NCI-H510A treated with DMSO at 0.1 percent for 48 hours (cell line): ENCODE measurements around the gene GFM1.

Experiments used
- DNase-seq: peaks from one replicate; lab custom pipeline; 2025; lab: John Stamatoyannopoulos, UW

Gene GFM1

GRCh38 chr3:158727206-158728060 lies 83.1 kb downstream of the GFM1 start:
- peak; percentile 62 for DNase-seq

GRCh38 chr3:158728061-158728377 lies 83.7 kb downstream of the GFM1 start:
- no peak for DNase-seq

- no peak for DNase-seq
These were observed 84.5 kb downstream of the GFM1 start for GRCh38 chr3:158728851-158729250.

GRCh38 chr3:158731486-158731885 lies 87.2 kb downstream of the GFM1 start:
- no peak for DNase-seq

- DNase-seq = peak; percentile 18
These were observed 87.9 kb downstream of the GFM1 start, which contains the start of gene RARRES1 for GRCh38 chr3:158731938-158732855. TSS of gene RARRES1 (minus strand) at chr3:158732457. CDS start at chr3:158732415, 42 bp downstream.

GRCh38 chr3:158732856-158733200 lies 88.5 kb downstream of the GFM1 start:
- DNase-seq = no peak

- DNase-seq = no peak
These were observed 89.3 kb downstream of the GFM1 start for GRCh38 chr3:158733656-158734055.

GRCh38 chr3:158735296-158736033 lies 91.1 kb downstream of the GFM1 start:
- DNase-seq = no peak

GRCh38 chr3:158737410-158737809 lies 93.1 kb downstream of the GFM1 start:
- no peak for DNase-seq

GRCh38 chr3:158737976-158738615 lies 93.8 kb downstream of the GFM1 start:
- no peak for DNase-seq

GRCh38 chr3:158738653-158739052 lies 94.3 kb downstream of the GFM1 start:
- DNase-seq = no peak

GRCh38 chr3:158739078-158739477 lies 94.8 kb downstream of the GFM1 start:
- no peak for DNase-seq

GRCh38 chr3:158739661-158740060 lies 95.3 kb downstream of the GFM1 start:
- DNase-seq = no peak
